ENCODE data around the gene OLIG1.

- TF ChIP-seq, protein P1, sequence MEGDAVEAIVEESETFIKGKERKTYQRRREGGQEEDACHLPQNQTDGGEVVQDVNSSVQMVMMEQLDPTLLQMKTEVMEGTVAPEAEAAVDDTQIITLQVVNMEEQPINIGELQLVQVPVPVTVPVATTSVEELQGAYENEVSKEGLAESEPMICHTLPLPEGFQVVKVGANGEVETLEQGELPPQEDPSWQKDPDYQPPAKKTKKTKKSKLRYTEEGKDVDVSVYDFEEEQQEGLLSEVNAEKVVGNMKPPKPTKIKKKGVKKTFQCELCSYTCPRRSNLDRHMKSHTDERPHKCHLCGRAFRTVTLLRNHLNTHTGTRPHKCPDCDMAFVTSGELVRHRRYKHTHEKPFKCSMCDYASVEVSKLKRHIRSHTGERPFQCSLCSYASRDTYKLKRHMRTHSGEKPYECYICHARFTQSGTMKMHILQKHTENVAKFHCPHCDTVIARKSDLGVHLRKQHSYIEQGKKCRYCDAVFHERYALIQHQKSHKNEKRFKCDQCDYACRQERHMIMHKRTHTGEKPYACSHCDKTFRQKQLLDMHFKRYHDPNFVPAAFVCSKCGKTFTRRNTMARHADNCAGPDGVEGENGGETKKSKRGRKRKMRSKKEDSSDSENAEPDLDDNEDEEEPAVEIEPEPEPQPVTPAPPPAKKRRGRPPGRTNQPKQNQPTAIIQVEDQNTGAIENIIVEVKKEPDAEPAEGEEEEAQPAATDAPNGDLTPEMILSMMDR (IDR thresholded peaks at IDR 0.05 in 4 of 5, conservative IDR thresholded peaks at IDR 0.05 in 1 of 5): no peak
- TF ChIP-seq POLR2A (IDR thresholded peaks at IDR 0.05): no peak
These were observed 46.3 kb upstream of the OLIG1 start for GRCh38 chr21:33023574-33024200.

Measured in gastrocnemius medialis (tissue), 4 donors.